NK-92 (cell line): Measurements from ENCODE around the gene RAB38.

Experiments
- DNase-seq: peaks from one replicate; lab custom pipeline; 2025; ENCODE audit not compliant: unreplicated experiment; lab: John Stamatoyannopoulos, UW

The RAB38 gene

GRCh38 chr11:88170673-88171072, 4.6 kb downstream of the RAB38 start:
- no peak for DNase-seq

GRCh38 chr11:88169881-88170280, 5.4 kb downstream of the RAB38 start:
- no peak for DNase-seq

- DNase-seq, result no peak
Observed at GRCh38 chr11:88169471-88169870, 5.8 kb downstream of the RAB38 start.

GRCh38 chr11:88167853-88168252, 7.4 kb downstream of the RAB38 start:
- DNase-seq, result no peak

GRCh38 chr11:88164806-88165585, 10.2 kb downstream of the RAB38 start:
- no peak for DNase-seq

GRCh38 chr11:88164320-88164719, 10.9 kb downstream of the RAB38 start:
- DNase-seq, result no peak

GRCh38 chr11:88158081-88158480, 17.2 kb downstream of the RAB38 start:
- no peak for DNase-seq

- no peak for DNase-seq
Observed at GRCh38 chr11:88157370-88157769, 17.9 kb downstream of the RAB38 start.

- no peak for DNase-seq
Observed at GRCh38 chr11:88152381-88152780, 22.9 kb downstream of the RAB38 start.

- no peak for DNase-seq
Observed at GRCh38 chr11:88151709-88152265, 23.5 kb downstream of the RAB38 start.

GRCh38 chr11:88146106-88146505, 29.1 kb downstream of the RAB38 start:
- DNase-seq, result no peak

GRCh38 chr11:88139865-88140264, 35.4 kb downstream of the RAB38 start:
- no peak for DNase-seq

- no peak for DNase-seq
Observed at GRCh38 chr11:88131764-88132470, 43.3 kb downstream of the RAB38 start.

- no peak for DNase-seq
Observed at GRCh38 chr11:88122956-88123355, 52.3 kb downstream of the RAB38 start.

GRCh38 chr11:88119561-88119960, 55.7 kb downstream of the RAB38 start:
- no peak for DNase-seq

- DNase-seq, result no peak
Observed at GRCh38 chr11:88117281-88117858, 57.9 kb downstream of the RAB38 start.

GRCh38 chr11:88115828-88116755, 59.2 kb downstream of the RAB38 start:
- no peak for DNase-seq

- DNase-seq, result no peak
Observed at GRCh38 chr11:88114486-88115045, 60.7 kb downstream of the RAB38 start.

GRCh38 chr11:88106666-88107065, 68.6 kb downstream of the RAB38 start:
- no peak for DNase-seq

- DNase-seq, result no peak
Observed at GRCh38 chr11:88105951-88106350, 69.3 kb downstream of the RAB38 start.
